Adrenal gland (tissue), 12 donors: ENCODE results near the gene PPARGC1A. TPM values are rescaled to one million over a fixed set of nuclear protein-coding genes. Genes with fewer than 3 reads are reported as not detected.

ENCODE experiments used
- DNase-seq, 7 donors: peaks; one replicate each; pipeline ENCODE4 v3.0.0-alpha.2; 2019 to 2020
- H3K27ac ChIP-seq, 5 donors: fragments of 200-600 bp; sonication (generic) in 4 of 5; 1 replicate in 3 of 5; 2 replicates in 2 of 5; pipeline versions ENCODE4 v1.5.1 to v1.8.0; 2016 to 2020; ENCODE audit warnings: mild to moderate bottlenecking in 1 of 5
- H3K27me3 ChIP-seq: fragments of 200-600 bp; 2 replicates; pipeline ENCODE4 v1.8.0; 2021
- H3K36me3 ChIP-seq, 2 donors: fragments of 200-600 bp; replicated peaks in 1 of 2; 1 replicate in 1 of 2; 2 replicates in 1 of 2; pipeline versions ENCODE4 v1.5.1 to v1.8.0; 2018 to 2022
- H3K4me1 ChIP-seq, 2 donors: fragments of 200-600 bp; replicated peaks in 1 of 2; 1 replicate in 1 of 2; 2 replicates in 1 of 2; pipeline versions ENCODE4 v1.5.1 to v1.8.0; 2018 to 2021
- H3K4me3 ChIP-seq, 4 donors: fragments of 200-600 bp; sonication (generic) in 3 of 4; one replicate each; pipeline ENCODE4 v1.5.1; 2016 to 2018
- H3K9me3 ChIP-seq, 3 donors: fragments of 200-600 bp; sonication (generic) in 1 of 3; replicated peaks in 1 of 3; 1 replicate in 2 of 3; 2 replicates in 1 of 3; pipeline versions ENCODE4 v1.5.1 to v1.8.0; 2016 to 2021
- CTCF ChIP-seq, 6 experiments: fragments of 450-650 bp in 4 of 6; fragments of 200-600 bp in 2 of 6; sonication (generic) in 1 of 6; IDR thresholded peaks; 1 replicate in 5 of 6; 2 replicates in 1 of 6; pipeline versions ENCODE4 v1.5.1 to v1.8.0; 2016 to 2021; ENCODE audit warnings: antibody characterized with exemption in 6 of 6, mild to moderate bottlenecking in 2 of 6, moderate library complexity in 1 of 6
- POLR2A ChIP-seq, 2 donors: fragments of 450-650 bp; IDR thresholded peaks; one replicate each; pipeline ENCODE4 v1.6.1; 2017; ENCODE audit warnings: antibody characterized with exemption in 2 of 2, mild to moderate bottlenecking in 2 of 2, moderate library complexity in 1 of 2
- WGBS, 4 donors: extraction: QIAGEN DNeasy Blood & Tissue Kit in 2 of 4; methylation state at CpG; one replicate each; pipeline versions ENCODE4 v1.1.5 to v1.1.7; 2013 to 2017; 5-methylcytosine and 5-hydroxymethylcytosine counted together
- intact Hi-C, 2 donors: fragments of 100-400 bp; cut with DNase I; formaldehyde crosslinking; loops; one replicate each; pipeline versions ENCODE4 v1.14.1 to v1.15.0; 2022 to 2023
- polyA plus RNA-seq, 3 donors: library from polyadenylated mRNA; stranded (reverse); fragments of 200-250 nt in 2 of 3; fragments of 350-450 nt in 1 of 3; fragmentation: Illumina TruSeq in 1 of 3; extraction: RNeasy Lipid Tissue Mini Kit (QIAGEN cat#74804) in 1 of 3; gene quantifications; one replicate each; pipeline ENCODE4 v1.2.3, GENCODE V29; 2013 to 2014
- total RNA-seq, 9 donors: library from RNA; depleted of rRNA in 4 of 9; stranded (reverse); fragments of >200 nt in 4 of 9; fragments of 120-200 nt in 1 of 9; fragmentation: NEBNext Ultra II Directional in 1 of 9; extraction: Animal tissue kit (Norgen Biotek cat#: 25700) in 1 of 9; gene quantifications; one replicate each; pipeline versions ENCODE4 v1.1.0 to v1.2.4, GENCODE V29; 2013 to 2023
- donor health status: healthy with polysubstance abuse.
- donor health status: Bipolar disorder and iron deficiency.
- donor health status: DM: yes; HTN: yes; CAD: no.
- donor health status: DM: no; HTN: no; CAD: no.
- donor health status: DM: no; HTN: no; CAD: no.
- donor health status: DM: yes; HTN: yes; CAD: no.

The PPARGC1A gene
- total and polyA plus RNA-seq, 12 donors = 1.6 to 14.3 (median 5.5) TPM

DNA sequence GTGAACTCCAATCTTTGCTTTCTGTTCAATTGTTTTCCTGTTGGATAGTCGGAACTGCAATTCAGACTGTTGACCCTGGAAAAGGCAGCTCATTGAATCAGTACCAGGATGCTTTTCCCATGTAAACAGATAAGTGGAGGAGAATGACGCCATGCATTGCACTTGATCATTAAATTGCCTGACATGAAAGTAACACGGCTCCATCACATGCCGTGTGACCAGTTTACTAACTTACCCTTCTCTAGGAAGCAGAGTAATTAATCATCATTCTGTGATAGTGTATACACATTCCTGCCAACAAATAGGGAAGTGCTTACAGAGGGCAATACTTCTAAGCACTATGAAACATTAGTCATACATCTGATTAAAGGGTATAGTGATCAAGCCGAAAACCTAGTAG, 101.4 kb downstream of the PPARGC1A start:
- Histone ChIP-seq H3K36me3 (no peaks in the 10 kb centered on the region), H3K9me3 (no peaks in the 10 kb centered on the region), H3K27me3 (no peaks in the 10 kb centered on the region), H3K27ac (no peak overlapping the region), H3K4me3 (no peak overlapping the region), H3K4me1 (no peaks in the 10 kb centered on the region)
- no peak for TF ChIP-seq POLR2A (IDR thresholded peaks at IDR 0.05)
- no peak for TF ChIP-seq CTCF (IDR thresholded peaks at IDR 0.05)
- no peak for DNase-seq
- intact Hi-C loops = no loop called here
- 61 to 68% (median 62%) methylated on average over 5 of the region's 5 CpGs for WGBS, 4 donors

- 87 to 94% (median 92%) methylated on average over 3 of the region's 3 CpGs for WGBS, 4 donors
- no peaks in the 10 kb centered on the region for H3K27me3 ChIP-seq
- intact Hi-C loops = no loop called here
- no peaks in the 10 kb centered on the region for H3K4me1 ChIP-seq
- H3K27ac ChIP-seq = no peak overlapping the region
- no peak overlapping the region for H3K4me3 ChIP-seq
- no peaks in the 10 kb centered on the region for H3K36me3 ChIP-seq
- DNase-seq = no peak
- TF ChIP-seq CTCF (IDR thresholded peaks at IDR 0.05) = no peak
- TF ChIP-seq POLR2A (IDR thresholded peaks at IDR 0.05) = no peak
- no peaks in the 10 kb centered on the region for H3K9me3 ChIP-seq
Measured at GRCh38 chr4:23788027-23788426, 101.8 kb downstream of the PPARGC1A start.

DNA sequence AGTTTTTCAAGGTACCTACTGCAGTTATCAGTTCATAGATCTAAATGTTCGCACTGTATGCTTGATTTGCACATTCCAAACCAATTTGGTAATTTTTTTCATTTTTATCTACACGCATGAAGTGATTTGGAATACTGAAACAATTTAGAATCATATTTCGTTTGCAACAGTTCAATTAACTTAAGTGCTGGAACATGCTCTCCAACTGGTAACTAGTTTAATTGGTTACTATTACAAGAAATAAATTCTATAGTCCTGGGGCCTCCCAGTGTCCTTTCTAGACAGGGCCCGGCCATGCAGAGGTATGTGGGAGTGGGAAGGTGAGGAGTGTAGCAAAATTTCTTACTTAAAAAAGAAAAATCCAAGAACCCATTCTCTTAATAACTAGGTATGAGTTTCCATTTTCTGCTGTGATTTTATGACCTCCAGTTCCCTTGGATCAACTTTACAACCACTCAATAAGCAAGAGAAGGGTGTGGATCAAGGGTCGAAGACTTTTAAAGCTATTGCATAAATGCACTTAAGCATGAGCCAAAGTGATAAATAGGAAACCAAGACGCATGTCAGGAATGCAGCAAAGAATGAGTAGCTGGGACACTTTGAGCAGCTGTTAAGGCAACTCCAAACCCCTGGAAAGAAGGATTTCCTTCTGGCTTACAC, 106.9 kb downstream of the PPARGC1A start:
- TF ChIP-seq CTCF (IDR thresholded peaks at IDR 0.05) = no peak
- no peak for TF ChIP-seq POLR2A (IDR thresholded peaks at IDR 0.05)
- 73 to 86% (median 81%) methylated on average over 6 of the region's 6 CpGs for WGBS, 4 donors
- intact Hi-C loops = no loop called here

GRCh38 chr4:23779839-23780238, 110.0 kb downstream of the PPARGC1A start:
- 82 to 86% (median 85%) methylated on average over 7 of the region's 7 CpGs for WGBS, 4 donors
- Histone ChIP-seq H3K27me3 (no peaks in the 10 kb centered on the region), H3K4me1 (no peaks in the 10 kb centered on the region), H3K27ac (no peak overlapping the region), H3K36me3 (no peaks in the 10 kb centered on the region), H3K4me3 (no peak overlapping the region), H3K9me3 (no peaks in the 10 kb centered on the region)
- intact Hi-C loops = no loop called here
- no peak for TF ChIP-seq POLR2A (IDR thresholded peaks at IDR 0.05)
- no peak for TF ChIP-seq CTCF (IDR thresholded peaks at IDR 0.05)
- no peak for DNase-seq

More for the DNA sequence above, 106.9 kb downstream of the PPARGC1A start:
- Histone ChIP-seq H3K9me3 (no peaks in the 10 kb centered on the region), H3K27me3 (no peaks in the 10 kb centered on the region), H3K27ac (no peak overlapping the region), H3K4me3 (no peak overlapping the region), H3K4me1 (no peaks in the 10 kb centered on the region), H3K36me3 (no peaks in the 10 kb centered on the region)
- no peak for DNase-seq
